ENCODE data around the gene CAB39. TPM values are rescaled to one million over a fixed set of nuclear protein-coding genes. Genes with fewer than 3 reads are reported as not detected.

CAB39 gene
- polyA plus RNA-seq, 1 donor (not counting 4 experiments of a cell fraction or from before 2014, with no cell fraction given) = 120 TPM

DNA sequence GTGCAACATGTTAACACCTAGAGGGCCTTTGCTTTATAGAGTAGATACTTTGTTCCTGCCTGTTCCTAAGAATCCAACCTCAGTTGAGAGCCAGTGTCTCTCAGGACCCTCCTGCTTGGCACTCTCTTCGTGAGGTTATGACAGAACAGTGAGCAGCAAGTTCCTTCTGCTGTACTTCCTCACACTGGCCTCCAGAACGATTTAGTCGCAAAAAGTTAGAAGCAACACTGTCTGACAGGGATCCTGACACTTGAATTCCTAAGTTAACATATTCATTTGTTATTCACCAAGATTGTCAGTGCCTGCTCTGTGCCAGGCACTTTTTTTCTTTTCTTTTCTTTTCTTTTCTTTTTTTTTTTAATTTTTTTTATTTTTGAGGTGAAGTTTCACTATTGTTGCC, 95.1 kb downstream of the CAB39 start:
- FAIRE-seq (no peak), DNase-seq (ENCODE audit: low read depth, low spot score) (no peak)
- H3K4me3 ChIP-seq (ENCODE audit: control insufficient read depth in 2 of 3, extremely low read depth in 1 of 3, insufficient read depth in 2 of 3, low read depth in 1 of 3, low read length in 3 of 3) = no peak overlapping the region
- H2AFZ ChIP-seq (ENCODE audit: control insufficient read depth, low read length) = no peak overlapping the region
- H3K4me2 ChIP-seq (ENCODE audit: control insufficient read depth, extremely low read depth, insufficient read depth, low read depth, low read length) = no peak overlapping the region
- H3K9ac ChIP-seq (ENCODE audit: control insufficient read depth, extremely low read depth, insufficient read depth, low read length) = no peak overlapping the region
- TF ChIP-seq, protein P1, sequence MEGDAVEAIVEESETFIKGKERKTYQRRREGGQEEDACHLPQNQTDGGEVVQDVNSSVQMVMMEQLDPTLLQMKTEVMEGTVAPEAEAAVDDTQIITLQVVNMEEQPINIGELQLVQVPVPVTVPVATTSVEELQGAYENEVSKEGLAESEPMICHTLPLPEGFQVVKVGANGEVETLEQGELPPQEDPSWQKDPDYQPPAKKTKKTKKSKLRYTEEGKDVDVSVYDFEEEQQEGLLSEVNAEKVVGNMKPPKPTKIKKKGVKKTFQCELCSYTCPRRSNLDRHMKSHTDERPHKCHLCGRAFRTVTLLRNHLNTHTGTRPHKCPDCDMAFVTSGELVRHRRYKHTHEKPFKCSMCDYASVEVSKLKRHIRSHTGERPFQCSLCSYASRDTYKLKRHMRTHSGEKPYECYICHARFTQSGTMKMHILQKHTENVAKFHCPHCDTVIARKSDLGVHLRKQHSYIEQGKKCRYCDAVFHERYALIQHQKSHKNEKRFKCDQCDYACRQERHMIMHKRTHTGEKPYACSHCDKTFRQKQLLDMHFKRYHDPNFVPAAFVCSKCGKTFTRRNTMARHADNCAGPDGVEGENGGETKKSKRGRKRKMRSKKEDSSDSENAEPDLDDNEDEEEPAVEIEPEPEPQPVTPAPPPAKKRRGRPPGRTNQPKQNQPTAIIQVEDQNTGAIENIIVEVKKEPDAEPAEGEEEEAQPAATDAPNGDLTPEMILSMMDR (optimal IDR thresholded peaks at IDR 0.05 in 1 of 3, IDR thresholded peaks at IDR 0.05 in 1 of 3, conservative IDR thresholded peaks at IDR 0.05 in 1 of 3; ENCODE audit: extremely low read depth in 1 of 3, insufficient read depth in 2 of 3, low read length in 3 of 3) = no peak
- TF ChIP-seq EZH2 (IDR thresholded peaks at IDR 0.05; ENCODE audit: low read length) = no peak
- no peaks in the 10 kb centered on the region for H3K4me1 ChIP-seq (ENCODE audit: control insufficient read depth, extremely low read depth, insufficient read depth, low read length)
- H3K36me3 ChIP-seq (ENCODE audit: control insufficient read depth in 2 of 2, extremely low read depth in 1 of 2, insufficient read depth in 2 of 2, low read length in 2 of 2) = peaks cover 23 to 30% of the 10 kb centered on the region in 2 experiments
- H3K9me1 ChIP-seq (ENCODE audit: control insufficient read depth, extremely low read depth, insufficient read depth, low read length) = peaks cover 2% of the 10 kb centered on the region
- H3K27ac ChIP-seq (ENCODE audit: control insufficient read depth, insufficient read depth, low read length) = no peak overlapping the region
- H4K20me1 ChIP-seq (ENCODE audit: control insufficient read depth, extremely low read depth, insufficient read depth, low read length) = peaks cover 2% of the 10 kb centered on the region
- H3K27me3 ChIP-seq (ENCODE audit: control insufficient read depth, extremely low read depth, insufficient read depth, low read length) = no peaks in the 10 kb centered on the region
- dilution Hi-C loops (cut with MboI; ENCODE audit: extremely low pct_ligation_motif_present, low sequenced_read_pairs) = no loop called here
- H3K79me2 ChIP-seq (ENCODE audit: control insufficient read depth, insufficient read depth, low read length) = peaks cover 18% of the 10 kb centered on the region
- H3K9me3 ChIP-seq (ENCODE audit: control insufficient read depth, low read depth, low read length) = no peaks in the 10 kb centered on the region

DNA sequence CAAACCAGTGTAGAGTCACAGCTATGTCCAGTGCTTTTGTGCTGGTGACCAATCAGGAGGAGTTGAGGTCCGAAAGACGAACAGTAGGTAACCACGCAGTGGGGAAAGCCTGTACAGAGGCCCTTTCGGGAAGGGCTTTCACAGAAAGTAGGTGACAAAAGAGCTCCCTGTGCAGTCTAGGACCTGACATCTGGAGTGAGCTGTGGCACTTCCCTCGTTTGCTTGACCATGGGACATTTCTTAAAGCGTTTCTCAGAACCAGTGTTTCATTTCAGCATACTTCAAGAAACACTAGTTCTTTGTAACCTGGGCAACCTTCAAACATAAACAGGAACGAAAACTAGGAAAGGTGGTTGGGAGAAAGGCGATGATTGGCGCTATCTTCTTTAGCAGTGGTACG, 96.4 kb downstream of the CAB39 start:
- no peak overlapping the region for H2AFZ ChIP-seq (ENCODE audit: control insufficient read depth, low read length)
- H4K20me1 ChIP-seq (ENCODE audit: control insufficient read depth, extremely low read depth, insufficient read depth, low read length) = peaks cover 2% of the 10 kb centered on the region
- peaks cover 20% of the 10 kb centered on the region for H3K79me2 ChIP-seq (ENCODE audit: control insufficient read depth, insufficient read depth, low read length)
- no peak overlapping the region for H3K4me2 ChIP-seq (ENCODE audit: control insufficient read depth, extremely low read depth, insufficient read depth, low read depth, low read length)
- TF ChIP-seq, protein P1 (optimal IDR thresholded peaks at IDR 0.05 in 1 of 3, IDR thresholded peaks at IDR 0.05 in 1 of 3, conservative IDR thresholded peaks at IDR 0.05 in 1 of 3; ENCODE audit: extremely low read depth in 1 of 3, insufficient read depth in 2 of 3, low read length in 3 of 3) = no peak
- no peak for TF ChIP-seq EZH2 (IDR thresholded peaks at IDR 0.05; ENCODE audit: low read length)
- H3K9me1 ChIP-seq (ENCODE audit: control insufficient read depth, extremely low read depth, insufficient read depth, low read length) = peaks cover 2% of the 10 kb centered on the region
- FAIRE-seq (no peak), DNase-seq (ENCODE audit: low read depth, low spot score) (no peak)
- dilution Hi-C loops (cut with MboI; ENCODE audit: extremely low pct_ligation_motif_present, low sequenced_read_pairs) = no loop called here
- H3K27ac ChIP-seq (ENCODE audit: control insufficient read depth, insufficient read depth, low read length) = no peak overlapping the region
- no peaks in the 10 kb centered on the region for H3K9me3 ChIP-seq (ENCODE audit: control insufficient read depth, low read depth, low read length)
- no peaks in the 10 kb centered on the region for H3K4me1 ChIP-seq (ENCODE audit: control insufficient read depth, extremely low read depth, insufficient read depth, low read length)
- H3K4me3 ChIP-seq (ENCODE audit: control insufficient read depth in 2 of 3, extremely low read depth in 1 of 3, insufficient read depth in 2 of 3, low read depth in 1 of 3, low read length in 3 of 3) = no peak overlapping the region
- H3K9ac ChIP-seq (ENCODE audit: control insufficient read depth, extremely low read depth, insufficient read depth, low read length) = no peak overlapping the region
- peaks cover 30 to 41% of the 10 kb centered on the region in 2 experiments for H3K36me3 ChIP-seq (ENCODE audit: control insufficient read depth in 2 of 2, extremely low read depth in 1 of 2, insufficient read depth in 2 of 2, low read length in 2 of 2)
- no peaks in the 10 kb centered on the region for H3K27me3 ChIP-seq (ENCODE audit: control insufficient read depth, extremely low read depth, insufficient read depth, low read length)

Measured in keratinocyte (primary cell).